ENCODE measurements around the gene ZNF317.

The ZNF317 gene

GRCh38 chr19:9116547-9116946 lies 23.6 kb upstream of the ZNF317 start (continued):
- TF ChIP-seq ZBTB10 (tag by site-specific recombination; IDR thresholded peaks at IDR 0.05): no peak
- TF ChIP-seq ZNF341 (tag by site-specific recombination; IDR thresholded peaks at IDR 0.05; ENCODE audit: low read depth): no peak
- TF ChIP-seq ZNF639 (tag by site-specific recombination; IDR thresholded peaks at IDR 0.05): no peak
- no peak for TF ChIP-seq HOXD13 (CRISPR knock-in tag; IDR thresholded peaks at IDR 0.05; ENCODE audit: borderline replicate concordance)
- TF ChIP-seq HIC1 (tag by site-specific recombination; IDR thresholded peaks at IDR 0.05): no peak
- TF ChIP-seq ZNF76 (tag by site-specific recombination; IDR thresholded peaks at IDR 0.05; ENCODE audit: borderline replicate concordance, low read depth): no peak
- TF ChIP-seq ZNF362 (tag by site-specific recombination; IDR thresholded peaks at IDR 0.05): no peak
- TF ChIP-seq ZNF571 (tag by site-specific recombination; IDR thresholded peaks at IDR 0.05): no peak
- TF ChIP-seq ZNF791 (tag by site-specific recombination; IDR thresholded peaks at IDR 0.05): no peak
- no peak for TF ChIP-seq ZNF501 (tag by site-specific recombination; IDR thresholded peaks at IDR 0.05)
- no peak for TF ChIP-seq CTCF (tag by site-specific recombination; IDR thresholded peaks at IDR 0.05)
- TF ChIP-seq ZSCAN23 (tag by site-specific recombination; IDR thresholded peaks at IDR 0.05): no peak
- no peak for TF ChIP-seq ZNF292 (tag by site-specific recombination; IDR thresholded peaks at IDR 0.05; ENCODE audit: borderline replicate concordance, low read depth)
- no peak for TF ChIP-seq YY2 (tag by site-specific recombination; IDR thresholded peaks at IDR 0.05)

- Histone ChIP-seq H3K27ac (ENCODE audit: extremely low read depth, low read depth, low read length) (no peak within 1 kb of the TSS), H3K36me3 (ENCODE audit: control insufficient read depth in 2 of 2, insufficient read depth in 1 of 2, low read length in 2 of 2) (no peaks in the 10 kb centered on the region), H3K4me1 (ENCODE audit: control insufficient read depth, insufficient read depth, low read length) (no peaks in the 10 kb centered on the region), H3K4me3 (ENCODE audit: low read depth, low read length) (no peak within 1 kb of the TSS), H3K9me3 (ENCODE audit: control insufficient read depth, insufficient read depth, low read depth, low read length) (no peaks in the 10 kb centered on the region)
- CTCF ChIA-PET: no interaction called here
- POLR2A ChIA-PET: no interaction called here
- TF ChIP-seq TRIM28 (IDR thresholded peaks at IDR 0.05; ENCODE audit: borderline replicate concordance, low read length) (no peak), HOXD13 (CRISPR knock-in tag; IDR thresholded peaks at IDR 0.05; ENCODE audit: borderline replicate concordance) (no peak), KLF17 (tag by site-specific recombination; IDR thresholded peaks at IDR 0.05) (no peak), ZNF560 (tag by site-specific recombination; IDR thresholded peaks at IDR 0.05; ENCODE audit: borderline replicate concordance) (no peak), GFI1B (tag by site-specific recombination; IDR thresholded peaks at IDR 0.05) (no peak), ZNF140 (tag by site-specific recombination; IDR thresholded peaks at IDR 0.05) (no peak), ZNF366 (tag by site-specific recombination; conservative IDR thresholded peaks at IDR 0.05) (0 out of 2 replicates have a peak, but pooled peaks have one; percentile 67), ZNF660 (tag by site-specific recombination; IDR thresholded peaks at IDR 0.05) (no peak), ZNF571 (tag by site-specific recombination; IDR thresholded peaks at IDR 0.05) (no peak), ZEB2 (tag by site-specific recombination; IDR thresholded peaks at IDR 0.05) (no peak), MZF1 (tag by site-specific recombination; IDR thresholded peaks at IDR 0.05; ENCODE audit: borderline replicate concordance) (no peak), PRDM1 (tag by site-specific recombination; IDR thresholded peaks at IDR 0.05) (peak; percentile 72), ZNF335 (tag by site-specific recombination; conservative IDR thresholded peaks at IDR 0.05) (no peak), IKZF3 (tag by site-specific recombination; IDR thresholded peaks at IDR 0.05) (no peak)
Measured at GRCh38 chr19:9126900-9127405, 13.2 kb upstream of the ZNF317 start, which contains the start of gene OR7G3. TSS of gene OR7G3 (minus strand) at chr19:9126950. CDS start at chr19:9126950, 0 bp downstream.

Measured in HEK293 (cell line).